WTC11 (cell line): ENCODE measurements around the gene LENG8. TPM values are rescaled to one million over a fixed set of nuclear protein-coding genes. Genes with fewer than 3 reads are reported as not detected.
A peak's percentile ranks its signal among the peaks of the same experiment; 100 is the strongest.

ENCODE experiments used
- ATAC-seq: fragments of 200-7000 bp; cut with Tn5 transposase; 2 replicates; pipeline ENCODE4 v1.10.0; 2021; ENCODE audit warnings: mild to moderate bottlenecking, moderate library complexity
- CTCF ChIA-PET: fragments of 300-600 bp; sonication (Branson Sonifier 250); formaldehyde crosslinking; loops from one replicate; lab custom pipeline; 2021; ENCODE audit warnings: antibody characterized with exemption; lab: Charles Lee
- POLR2A ChIA-PET: fragments of 350-600 bp; sonication (Branson Sonifier 250); formaldehyde crosslinking; loops from one replicate; lab custom pipeline; 2021; ENCODE audit warnings: antibody characterized with exemption; lab: Charles Lee
- DNase-seq: peaks from one replicate; pipeline ENCODE4 v3.0.0; 2021; ENCODE audit warnings: low spot score
- H3K27ac Mint-ChIP-seq: 2 replicates; pipeline ENCODE4 v1.8.0; 2021; ENCODE audit warnings: mixed read lengths
- H3K27me3 Mint-ChIP-seq: 2 replicates; pipeline ENCODE4 v1.8.0; 2021; ENCODE audit warnings: low read depth, mild to moderate bottlenecking, moderate library complexity, mixed read lengths
- H3K36me3 Mint-ChIP-seq: 2 replicates; pipeline ENCODE4 v1.8.0; 2021; ENCODE audit warnings: mixed read lengths
- H3K4me1 Mint-ChIP-seq: 2 replicates; pipeline ENCODE4 v1.8.0; 2022; ENCODE audit warnings: mixed read lengths
- H3K4me3 Mint-ChIP-seq: 2 replicates; pipeline ENCODE4 v1.8.0; 2021; ENCODE audit warnings: mild to moderate bottlenecking, moderate library complexity, mixed read lengths
- H3K9me3 Mint-ChIP-seq: 2 replicates; pipeline ENCODE4 v1.8.0; 2021; ENCODE audit warnings: mixed read lengths
- AFF4 ChIP-seq: sonication (generic); formaldehyde crosslinking; IDR thresholded peaks from 2 replicates; pipeline ENCODE4 v1.8.1; 2023; ENCODE audit warnings: mild to moderate bottlenecking, missing genetic modification reagents, borderline replicate concordance
- ETV6 ChIP-seq: sonication (generic); formaldehyde crosslinking; IDR thresholded peaks from 2 replicates; pipeline ENCODE4 v1.8.1; 2022; ENCODE audit warnings: mild to moderate bottlenecking, missing genetic modification reagents
- HMGXB4 ChIP-seq: sonication (generic); formaldehyde crosslinking; IDR thresholded peaks from 2 replicates; pipeline ENCODE4 v1.8.1; 2023; ENCODE audit warnings: mild to moderate bottlenecking, moderate library complexity, missing genetic modification reagents
- NFYB ChIP-seq: sonication (generic); formaldehyde crosslinking; conservative IDR thresholded peaks from 2 replicates; pipeline ENCODE4 v1.8.0; 2022; ENCODE audit warnings: low read depth, missing genetic modification reagents
- ZNF423 ChIP-seq: fragments of 250-450 bp; sonication (Bioruptor Pico); IDR thresholded peaks from 2 replicates; pipeline ENCODE4 v2.1.2; 2022; ENCODE audit warnings: mild to moderate bottlenecking, moderate library complexity
- total RNA-seq: library from RNA; stranded (reverse); gene quantifications from 3 replicates; pipeline ENCODE4 v1.2.3, GENCODE V29; 2021
- TF ChIP-seq, protein P1 (sequence below): sonication (generic); formaldehyde crosslinking; IDR thresholded peaks from 2 replicates; pipeline ENCODE4 v1.8.0; 2022; ENCODE audit warnings: mild to moderate bottlenecking, missing genetic modification reagents
- TF ChIP-seq, protein P2 (sequence below): sonication (generic); formaldehyde crosslinking; IDR thresholded peaks from 2 replicates; pipeline ENCODE4 v1.8.0; 2022; ENCODE audit warnings: mild to moderate bottlenecking, missing genetic modification reagents
- TF ChIP-seq, protein P3 (sequence below): fragments of 200-600 bp; IDR thresholded peaks from 2 replicates; pipeline ENCODE4 v1.8.0; 2022; ENCODE audit warnings: antibody characterized with exemption

LENG8 gene
- total RNA-seq, 1 experiment from 2014 or later = 175 TPM

DNA sequence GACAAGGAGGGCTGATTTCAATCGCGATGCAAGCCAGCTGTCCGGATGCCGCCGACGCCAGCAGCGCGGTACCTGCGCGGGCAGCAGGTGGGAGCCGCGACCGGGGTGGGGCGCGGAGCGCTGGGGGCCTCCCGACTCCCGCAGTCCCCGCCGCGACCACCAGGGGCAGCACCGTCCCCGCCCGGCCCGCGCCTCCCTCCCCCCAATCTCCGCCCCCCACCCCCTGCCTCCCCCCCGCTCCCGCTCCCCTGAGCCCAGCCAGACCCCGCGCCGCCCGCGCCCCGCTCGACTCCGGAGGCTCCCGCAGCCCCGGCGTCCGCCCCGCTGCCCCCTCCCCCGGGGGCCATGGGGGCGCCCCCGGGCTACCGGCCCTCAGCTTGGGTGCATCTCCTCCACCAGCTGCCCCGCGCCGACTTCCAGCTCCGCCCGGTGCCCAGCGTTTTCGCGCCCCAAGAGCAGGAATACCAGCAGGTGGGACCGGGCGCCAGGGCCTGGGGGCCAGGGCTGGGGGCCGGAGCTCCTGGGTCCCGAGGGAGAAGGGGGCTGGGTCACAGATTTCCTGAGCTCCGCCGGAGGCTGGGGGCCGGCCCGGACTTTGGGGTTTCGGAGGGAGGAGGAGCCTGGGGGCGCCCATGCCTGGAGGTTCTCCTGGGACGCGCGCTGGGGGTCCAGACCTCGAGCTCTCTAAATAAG lies 33.6 kb upstream of the LENG8 start, which contains the start of gene TTYH1:
Gene TTYH1 (plus strand): TSS at position 257 of the 693 bp plus-strand sequence. CDS start 89 bp downstream, at position 346.
- ATAC-seq = peak; percentile 51
- peaks cover 36% of the 10 kb centered on the region for H3K4me1 Mint-ChIP-seq
- TF ChIP-seq HMGXB4 (CRISPR knock-in tag) (peak; percentile 55; the same call in 1 of the 2 replicates), ETV6 (CRISPR knock-in tag) (no peak), ZNF423 (CRISPR knock-in tag) (no peak), AFF4 (CRISPR knock-in tag) (no peak)
- TF ChIP-seq, protein P1, sequence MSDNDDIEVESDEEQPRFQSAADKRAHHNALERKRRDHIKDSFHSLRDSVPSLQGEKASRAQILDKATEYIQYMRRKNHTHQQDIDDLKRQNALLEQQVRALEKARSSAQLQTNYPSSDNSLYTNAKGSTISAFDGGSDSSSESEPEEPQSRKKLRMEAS (CRISPR knock-in tag) = peak; percentile 43; the same call in 1 of the 2 replicates
- TF ChIP-seq, protein P2, sequence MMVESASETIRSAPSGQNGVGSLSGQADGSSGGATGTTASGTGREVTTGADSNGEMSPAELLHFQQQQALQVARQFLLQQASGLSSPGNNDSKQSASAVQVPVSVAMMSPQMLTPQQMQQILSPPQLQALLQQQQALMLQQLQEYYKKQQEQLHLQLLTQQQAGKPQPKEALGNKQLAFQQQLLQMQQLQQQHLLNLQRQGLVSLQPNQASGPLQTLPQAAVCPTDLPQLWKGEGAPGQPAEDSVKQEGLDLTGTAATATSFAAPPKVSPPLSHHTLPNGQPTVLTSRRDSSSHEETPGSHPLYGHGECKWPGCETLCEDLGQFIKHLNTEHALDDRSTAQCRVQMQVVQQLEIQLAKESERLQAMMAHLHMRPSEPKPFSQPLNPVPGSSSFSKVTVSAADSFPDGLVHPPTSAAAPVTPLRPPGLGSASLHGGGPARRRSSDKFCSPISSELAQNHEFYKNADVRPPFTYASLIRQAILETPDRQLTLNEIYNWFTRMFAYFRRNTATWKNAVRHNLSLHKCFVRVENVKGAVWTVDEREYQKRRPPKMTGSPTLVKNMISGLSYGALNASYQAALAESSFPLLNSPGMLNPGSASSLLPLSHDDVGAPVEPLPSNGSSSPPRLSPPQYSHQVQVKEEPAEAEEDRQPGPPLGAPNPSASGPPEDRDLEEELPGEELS (CRISPR knock-in tag) = no peak
- TF ChIP-seq, protein P3, sequence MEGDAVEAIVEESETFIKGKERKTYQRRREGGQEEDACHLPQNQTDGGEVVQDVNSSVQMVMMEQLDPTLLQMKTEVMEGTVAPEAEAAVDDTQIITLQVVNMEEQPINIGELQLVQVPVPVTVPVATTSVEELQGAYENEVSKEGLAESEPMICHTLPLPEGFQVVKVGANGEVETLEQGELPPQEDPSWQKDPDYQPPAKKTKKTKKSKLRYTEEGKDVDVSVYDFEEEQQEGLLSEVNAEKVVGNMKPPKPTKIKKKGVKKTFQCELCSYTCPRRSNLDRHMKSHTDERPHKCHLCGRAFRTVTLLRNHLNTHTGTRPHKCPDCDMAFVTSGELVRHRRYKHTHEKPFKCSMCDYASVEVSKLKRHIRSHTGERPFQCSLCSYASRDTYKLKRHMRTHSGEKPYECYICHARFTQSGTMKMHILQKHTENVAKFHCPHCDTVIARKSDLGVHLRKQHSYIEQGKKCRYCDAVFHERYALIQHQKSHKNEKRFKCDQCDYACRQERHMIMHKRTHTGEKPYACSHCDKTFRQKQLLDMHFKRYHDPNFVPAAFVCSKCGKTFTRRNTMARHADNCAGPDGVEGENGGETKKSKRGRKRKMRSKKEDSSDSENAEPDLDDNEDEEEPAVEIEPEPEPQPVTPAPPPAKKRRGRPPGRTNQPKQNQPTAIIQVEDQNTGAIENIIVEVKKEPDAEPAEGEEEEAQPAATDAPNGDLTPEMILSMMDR = peak; percentile 90
- TF ChIP-seq, all 79 proteins: peak for 3
- Mint-ChIP-seq H3K27ac (no peak within 1 kb of the TSS), H3K27me3 (peaks cover 57% of the 10 kb centered on the region), H3K4me3 (peak within 1 kb of the TSS; percentile 82), H3K36me3 (peaks cover 9% of the 10 kb centered on the region; the same call in 1 of the 2 replicates), H3K9me3 (peaks cover 19% of the 10 kb centered on the region)
- peak; percentile 77 for DNase-seq
- ChIA-PET POLR2A (no interaction called here), CTCF (interaction anchor here (0.6 to 2.4 kb wide), 19 partner anchors 12 to 235 kb away, joined by 3 to 46 read pairs (median 4); partner anchors contain the start of genes CDC42EP5, LENG8, LENG9 and MBOAT7)

DNA sequence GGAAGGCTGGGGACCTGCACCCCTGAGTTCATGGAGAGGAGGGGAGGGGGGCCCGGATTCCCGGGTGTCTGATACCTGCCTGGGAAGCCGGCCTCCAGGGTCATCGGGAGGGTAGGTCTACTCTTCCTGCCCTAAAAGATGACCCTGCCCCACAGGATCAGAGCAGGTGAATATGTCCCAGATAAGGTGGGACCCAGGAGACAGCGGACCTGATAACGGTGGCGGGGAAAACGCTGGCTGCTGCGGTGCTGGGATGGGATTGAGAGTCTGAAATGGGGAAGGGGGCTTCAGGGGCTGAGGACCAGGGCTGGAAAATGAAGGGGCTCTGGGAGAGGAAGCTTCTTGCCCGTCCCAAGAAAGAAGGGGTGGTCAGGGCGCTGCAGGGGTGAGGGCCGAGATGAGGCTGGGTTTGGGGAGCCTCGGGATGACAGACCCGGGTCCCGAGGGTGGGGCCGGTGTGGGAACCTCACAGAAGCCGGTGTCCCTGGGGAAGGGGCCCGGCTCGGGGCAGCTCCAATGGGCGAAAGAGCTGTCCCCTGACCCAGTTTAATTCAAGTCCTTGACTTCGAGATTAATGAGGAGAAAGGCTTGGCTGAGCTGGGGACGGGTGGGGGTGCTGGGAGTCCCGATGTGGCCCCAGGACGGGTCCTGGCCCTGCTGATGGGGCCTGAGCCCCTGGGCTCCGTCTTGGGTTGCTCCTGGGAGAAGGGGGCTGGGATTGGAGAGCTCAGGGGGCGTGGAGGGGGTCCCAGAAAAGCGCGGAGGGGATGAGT lies 32.9 kb upstream of the LENG8 start:
- peaks cover 50% of the 10 kb centered on the region for H3K27me3 Mint-ChIP-seq
- peaks cover 30% of the 10 kb centered on the region for H3K4me1 Mint-ChIP-seq
- no peak overlapping the region for H3K27ac Mint-ChIP-seq
- H3K9me3 Mint-ChIP-seq = peaks cover 19% of the 10 kb centered on the region
- DNase-seq = no peak
- CTCF ChIA-PET = interaction anchor here (0.6 to 2.4 kb wide), 20 partner anchors 13 to 236 kb away, joined by 3 to 46 read pairs (median 4); partner anchors contain the start of genes CDC42EP5, LENG8, LENG9 and TSEN34
- TF ChIP-seq NFYB = no peak
- TF ChIP-seq, protein P1 (CRISPR knock-in tag) = 0 out of 2 replicates have a peak, but pooled peaks have one; percentile 8
- POLR2A ChIA-PET = interaction anchor here (1.2 kb wide), 1 partner anchor 8 kb away, joined by 4 read pairs; no protein-coding TSS in a partner anchor
- no peak for ATAC-seq
- peaks cover 9% of the 10 kb centered on the region; the same call in 1 of the 2 replicates for H3K36me3 Mint-ChIP-seq
- peak overlapping the region; percentile 82 for H3K4me3 Mint-ChIP-seq
